DND-41 (cell line): Measurements from ENCODE around the gene FLNB.

Experiments
- EZH2 ChIP-seq: IDR thresholded peaks from 3 replicates; pipeline ENCODE4 v1.6.1; 2012; ENCODE audit warnings: borderline replicate concordance, low read depth, mild to moderate bottlenecking, moderate library complexity, low read length, inconsistent platforms; ENCODE audit not compliant: severe bottlenecking
- TF ChIP-seq, protein P1 (sequence below): IDR thresholded peaks from 2 replicates; pipeline ENCODE4 v1.5.1; 2012; ENCODE audit warnings: borderline replicate concordance, low read length, moderate library complexity, mild to moderate bottlenecking; ENCODE audit not compliant: poor library complexity, severe bottlenecking; ENCODE audit errors: extremely low read depth

GRCh38 chr3:58157700-58158099, 149.5 kb downstream of the FLNB start:
- TF ChIP-seq, protein P1, sequence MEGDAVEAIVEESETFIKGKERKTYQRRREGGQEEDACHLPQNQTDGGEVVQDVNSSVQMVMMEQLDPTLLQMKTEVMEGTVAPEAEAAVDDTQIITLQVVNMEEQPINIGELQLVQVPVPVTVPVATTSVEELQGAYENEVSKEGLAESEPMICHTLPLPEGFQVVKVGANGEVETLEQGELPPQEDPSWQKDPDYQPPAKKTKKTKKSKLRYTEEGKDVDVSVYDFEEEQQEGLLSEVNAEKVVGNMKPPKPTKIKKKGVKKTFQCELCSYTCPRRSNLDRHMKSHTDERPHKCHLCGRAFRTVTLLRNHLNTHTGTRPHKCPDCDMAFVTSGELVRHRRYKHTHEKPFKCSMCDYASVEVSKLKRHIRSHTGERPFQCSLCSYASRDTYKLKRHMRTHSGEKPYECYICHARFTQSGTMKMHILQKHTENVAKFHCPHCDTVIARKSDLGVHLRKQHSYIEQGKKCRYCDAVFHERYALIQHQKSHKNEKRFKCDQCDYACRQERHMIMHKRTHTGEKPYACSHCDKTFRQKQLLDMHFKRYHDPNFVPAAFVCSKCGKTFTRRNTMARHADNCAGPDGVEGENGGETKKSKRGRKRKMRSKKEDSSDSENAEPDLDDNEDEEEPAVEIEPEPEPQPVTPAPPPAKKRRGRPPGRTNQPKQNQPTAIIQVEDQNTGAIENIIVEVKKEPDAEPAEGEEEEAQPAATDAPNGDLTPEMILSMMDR = no peak
- no peak for TF ChIP-seq EZH2
